ENCODE results near the gene PAPSS2. TPM values are rescaled to one million over a fixed set of nuclear protein-coding genes. Genes with fewer than 3 reads are reported as not detected.

The PAPSS2 gene
- total RNA-seq, 1 experiment from 2014 or later, result 14.6 TPM

DNA sequence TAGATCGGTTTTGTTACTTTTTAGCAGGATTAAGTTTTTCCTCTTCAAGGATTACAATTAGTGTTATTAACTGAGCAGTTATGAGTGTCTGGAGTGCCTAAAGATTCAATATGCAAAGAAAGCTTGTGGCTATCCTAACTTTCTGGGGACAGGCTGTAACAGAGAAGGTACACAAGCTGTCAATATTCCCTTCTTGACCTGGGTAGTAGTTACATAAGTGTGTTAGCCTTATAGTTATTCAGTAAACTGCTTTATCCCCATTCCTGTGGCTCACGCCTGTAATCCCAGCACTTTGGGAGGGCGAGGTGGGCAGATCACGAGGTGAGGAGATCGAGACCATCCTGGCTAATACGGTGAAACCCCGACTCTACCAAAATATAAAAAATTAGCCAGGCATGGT lies 126.7 kb downstream of the PAPSS2 start:
- Histone ChIP-seq H3K9me2 (ENCODE audit: insufficient read depth) (no peaks in the 10 kb centered on the region), H3K4me1 (ENCODE audit: control insufficient read depth in 1 of 2, insufficient read depth in 2 of 2, low read length in 2 of 2) (no peaks in the 10 kb centered on the region), H3K4me3 (replicated peaks in 1 of 2; ENCODE audit: low read depth in 1 of 2, low read length in 2 of 2) (no peak overlapping the region), H3K36me3 (ENCODE audit: control insufficient read depth in 1 of 2, insufficient read depth in 2 of 2, low read length in 2 of 2) (peaks cover 16 to 34% of the 10 kb centered on the region in 2 experiments), H4K20me1 (ENCODE audit: insufficient read depth) (no peaks in the 10 kb centered on the region), H3K4me2 (ENCODE audit: low read length) (no peak overlapping the region), H3K9me3 (ENCODE audit: control insufficient read depth in 1 of 2, insufficient read depth in 1 of 2, low read depth in 1 of 2, low read length in 2 of 2) (no peaks in the 10 kb centered on the region), H3K27ac (ENCODE audit: low read depth, low read length) (no peak overlapping the region), H3K79me2 (ENCODE audit: insufficient read depth, low read length) (peaks cover 42% of the 10 kb centered on the region), H3K27me3 (ENCODE audit: insufficient read depth, low read length) (no peaks in the 10 kb centered on the region), H2AFZ (ENCODE audit: low read depth, low read length, poor library complexity, severe bottlenecking) (no peak overlapping the region), H3K9ac (ENCODE audit: low read length) (no peak overlapping the region)
- DNase-seq (ENCODE audit: low read depth, low spot score) (no peak), ATAC-seq (no peak)
- BruUV-seq (replicated peaks), result no TSS peak
- intact Hi-C loops (cut with micrococcal nuclease), result no loop called here
- ChIA-PET CTCF (no interaction called here), RAD21 (ENCODE audit: low non-redundant PET in 1 of 2, low total read pairs in 2 of 2, uncharacterized antibody in 2 of 2, unreplicated experiment in 2 of 2) (no interaction called here), POLR2A (no interaction called here)
- TF ChIP-seq ZBTB33 (IDR thresholded peaks at IDR 0.05; ENCODE audit: extremely low read depth, insufficient replicate concordance, low read length), result no peak
- no peak for TF ChIP-seq SP1 (IDR thresholded peaks at IDR 0.05; ENCODE audit: low read depth)

GRCh38 chr10:87790185-87790584 lies 130.5 kb downstream of the PAPSS2 start:
- Histone ChIP-seq H3K9me3 (ENCODE audit: control insufficient read depth in 1 of 2, insufficient read depth in 1 of 2, low read depth in 1 of 2, low read length in 2 of 2) (no peaks in the 10 kb centered on the region), H3K9me2 (ENCODE audit: insufficient read depth) (no peaks in the 10 kb centered on the region), H4K20me1 (ENCODE audit: insufficient read depth) (no peaks in the 10 kb centered on the region), H3K4me3 (replicated peaks in 1 of 2; ENCODE audit: low read depth in 1 of 2, low read length in 2 of 2) (no peak overlapping the region), H3K4me1 (ENCODE audit: control insufficient read depth in 1 of 2, insufficient read depth in 2 of 2, low read length in 2 of 2) (no peaks in the 10 kb centered on the region), H3K79me2 (ENCODE audit: insufficient read depth, low read length) (peaks cover 50% of the 10 kb centered on the region), H3K27me3 (ENCODE audit: insufficient read depth, low read length) (no peaks in the 10 kb centered on the region), H3K9ac (ENCODE audit: low read length) (no peak overlapping the region), H3K36me3 (ENCODE audit: control insufficient read depth in 1 of 2, insufficient read depth in 2 of 2, low read length in 2 of 2) (peaks cover 12 to 31% of the 10 kb centered on the region in 2 experiments; a peak in 2 of 4 replicates), H3K4me2 (ENCODE audit: low read length) (no peak overlapping the region), H2AFZ (ENCODE audit: low read depth, low read length, poor library complexity, severe bottlenecking) (no peak overlapping the region), H3K27ac (ENCODE audit: low read depth, low read length) (no peak overlapping the region)
- intact Hi-C loops (cut with micrococcal nuclease), result no loop called here
- ATAC-seq, result no peak
- DNase-seq (ENCODE audit: low read depth, low spot score), result no peak
- RAD21 ChIA-PET (ENCODE audit: low non-redundant PET in 1 of 2, low total read pairs in 2 of 2, uncharacterized antibody in 2 of 2, unreplicated experiment in 2 of 2), result no interaction called here
- BruUV-seq (replicated peaks), result no TSS peak
- CTCF ChIA-PET, result no interaction called here
- POLR2A ChIA-PET, result no interaction called here
- TF ChIP-seq CEBPB (IDR thresholded peaks at IDR 0.05; ENCODE audit: low read depth), result no peak
- TF ChIP-seq ZNF274 (IDR thresholded peaks at IDR 0.05; ENCODE audit: low read depth, low read length), result no peak
- no peak for TF ChIP-seq POLR2AphosphoS5 (IDR thresholded peaks at IDR 0.05; ENCODE audit: low read depth, low read length)
- TF ChIP-seq, protein P1, sequence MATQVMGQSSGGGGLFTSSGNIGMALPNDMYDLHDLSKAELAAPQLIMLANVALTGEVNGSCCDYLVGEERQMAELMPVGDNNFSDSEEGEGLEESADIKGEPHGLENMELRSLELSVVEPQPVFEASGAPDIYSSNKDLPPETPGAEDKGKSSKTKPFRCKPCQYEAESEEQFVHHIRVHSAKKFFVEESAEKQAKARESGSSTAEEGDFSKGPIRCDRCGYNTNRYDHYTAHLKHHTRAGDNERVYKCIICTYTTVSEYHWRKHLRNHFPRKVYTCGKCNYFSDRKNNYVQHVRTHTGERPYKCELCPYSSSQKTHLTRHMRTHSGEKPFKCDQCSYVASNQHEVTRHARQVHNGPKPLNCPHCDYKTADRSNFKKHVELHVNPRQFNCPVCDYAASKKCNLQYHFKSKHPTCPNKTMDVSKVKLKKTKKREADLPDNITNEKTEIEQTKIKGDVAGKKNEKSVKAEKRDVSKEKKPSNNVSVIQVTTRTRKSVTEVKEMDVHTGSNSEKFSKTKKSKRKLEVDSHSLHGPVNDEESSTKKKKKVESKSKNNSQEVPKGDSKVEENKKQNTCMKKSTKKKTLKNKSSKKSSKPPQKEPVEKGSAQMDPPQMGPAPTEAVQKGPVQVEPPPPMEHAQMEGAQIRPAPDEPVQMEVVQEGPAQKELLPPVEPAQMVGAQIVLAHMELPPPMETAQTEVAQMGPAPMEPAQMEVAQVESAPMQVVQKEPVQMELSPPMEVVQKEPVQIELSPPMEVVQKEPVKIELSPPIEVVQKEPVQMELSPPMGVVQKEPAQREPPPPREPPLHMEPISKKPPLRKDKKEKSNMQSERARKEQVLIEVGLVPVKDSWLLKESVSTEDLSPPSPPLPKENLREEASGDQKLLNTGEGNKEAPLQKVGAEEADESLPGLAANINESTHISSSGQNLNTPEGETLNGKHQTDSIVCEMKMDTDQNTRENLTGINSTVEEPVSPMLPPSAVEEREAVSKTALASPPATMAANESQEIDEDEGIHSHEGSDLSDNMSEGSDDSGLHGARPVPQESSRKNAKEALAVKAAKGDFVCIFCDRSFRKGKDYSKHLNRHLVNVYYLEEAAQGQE (IDR thresholded peaks at IDR 0.05; ENCODE audit: low read depth), result no peak
- no peak for TF ChIP-seq SP1 (IDR thresholded peaks at IDR 0.05; ENCODE audit: low read depth)
- TF ChIP-seq TCF7L2 (IDR thresholded peaks at IDR 0.05; ENCODE audit: borderline replicate concordance, extremely low read depth, insufficient read depth, insufficient read length), result no peak
- no peak for TF ChIP-seq CTCF (IDR thresholded peaks at IDR 0.05 in 2 of 3, conservative IDR thresholded peaks at IDR 0.05 in 1 of 3; ENCODE audit: borderline replicate concordance in 1 of 3, insufficient read depth in 1 of 3, low read depth in 2 of 3, low read length in 2 of 3)
- TF ChIP-seq JUND (IDR thresholded peaks at IDR 0.05), result no peak
- no peak for TF ChIP-seq POLR2A (IDR thresholded peaks at IDR 0.05; ENCODE audit: borderline replicate concordance, extremely low read depth, insufficient read depth, insufficient read length)
- TF ChIP-seq EGR1 (IDR thresholded peaks at IDR 0.05; ENCODE audit: low read depth), result no peak
- TF ChIP-seq CBX3 (IDR thresholded peaks at IDR 0.05; ENCODE audit: low read depth), result no peak
- TF ChIP-seq EZH2 (IDR thresholded peaks at IDR 0.05), result no peak
- no peak for TF ChIP-seq SIN3A (IDR thresholded peaks at IDR 0.05; ENCODE audit: low read depth)
- no peak for TF ChIP-seq RAD21 (IDR thresholded peaks at IDR 0.05; ENCODE audit: low read depth)
